CD4-positive, alpha-beta memory T cell (primary cell): ENCODE data around the gene SIPA1L2. TPM values are rescaled to one million over a fixed set of nuclear protein-coding genes. Genes with fewer than 3 reads are reported as not detected.

Experiments
- CTCF ChIA-PET: fragments of 350-600 bp; sonication (Branson Sonifier 250); formaldehyde crosslinking; loops from one replicate; lab custom pipeline; 2021; ENCODE audit warnings: inconsistent platforms; ENCODE audit not compliant: partially characterized antibody; lab: Charles Lee
- POLR2A ChIA-PET: fragments of 350-600 bp; sonication (Branson Sonifier 250); formaldehyde crosslinking; loops from one replicate; lab custom pipeline; 2021; ENCODE audit not compliant: partially characterized antibody; lab: Charles Lee
- DNase-seq, 5 donors: peaks; one replicate each; pipeline versions ENCODE4 v3.0.0 to v3.0.0-alpha.2; 2020 to 2022; ENCODE audit warnings: mixed read lengths in 1 of 5
- H3K27ac ChIP-seq: one replicate; pipeline ENCODE4 v1.7.0; 2013; ENCODE audit warnings: low read depth, low read length
- H3K27me3 ChIP-seq: 2 replicates; pipeline ENCODE4 v1.7.0; 2013; ENCODE audit warnings: mild to moderate bottlenecking, low read length, moderate library complexity; ENCODE audit not compliant: insufficient read depth
- H3K36me3 ChIP-seq: 2 replicates; pipeline ENCODE4 v1.7.0; 2013; ENCODE audit warnings: mild to moderate bottlenecking, low read length, moderate library complexity; ENCODE audit not compliant: insufficient read depth
- H3K4me1 ChIP-seq: 2 replicates; pipeline ENCODE4 v1.7.0; 2013; ENCODE audit warnings: mild to moderate bottlenecking, low read length, moderate library complexity; ENCODE audit not compliant: insufficient read depth
- H3K4me3 ChIP-seq, 2 donors: one replicate each; pipeline ENCODE4 v1.7.0; 2013; ENCODE audit warnings: low read length in 2 of 2, mild to moderate bottlenecking in 1 of 2
- H3K9me3 ChIP-seq, 2 donors: one replicate each; pipeline ENCODE4 v1.7.0; 2013; ENCODE audit warnings: low read length in 2 of 2, control low read depth in 1 of 2; ENCODE audit not compliant: control insufficient read depth in 1 of 2
- H3K27ac Mint-ChIP-seq, 7 donors: one replicate each; pipeline ENCODE4 v1.8.0; 2020 to 2021; ENCODE audit warnings: mixed read lengths in 7 of 7, mild to moderate bottlenecking in 6 of 7, inconsistent platforms in 3 of 7, moderate library complexity in 3 of 7
- H3K27me3 Mint-ChIP-seq, 2 donors: one replicate each; pipeline ENCODE4 v1.8.0; 2020 to 2021; ENCODE audit warnings: mixed read lengths in 2 of 2
- H3K36me3 Mint-ChIP-seq, 2 donors: one replicate each; pipeline ENCODE4 v1.8.0; 2020 to 2021; ENCODE audit warnings: mixed read lengths in 2 of 2, inconsistent platforms in 1 of 2, mild to moderate bottlenecking in 1 of 2
- H3K4me1 Mint-ChIP-seq, 4 donors: one replicate each; pipeline ENCODE4 v1.8.0; 2020 to 2021; ENCODE audit warnings: mixed read lengths in 4 of 4, mild to moderate bottlenecking in 1 of 4
- H3K4me3 Mint-ChIP-seq, 8 donors: one replicate each; pipeline ENCODE4 v1.8.0; 2020 to 2021; ENCODE audit warnings: mixed read lengths in 8 of 8, mild to moderate bottlenecking in 7 of 8, moderate library complexity in 6 of 8, inconsistent platforms in 3 of 8
- H3K9me3 Mint-ChIP-seq, 8 donors: one replicate each; pipeline ENCODE4 v1.8.0; 2020 to 2021; ENCODE audit warnings: mixed read lengths in 8 of 8, mild to moderate bottlenecking in 5 of 8, inconsistent platforms in 3 of 8, moderate library complexity in 1 of 8
- intact Hi-C: fragments of 100-400 bp; cut with micrococcal nuclease; formaldehyde crosslinking; loops from one replicate; pipeline ENCODE4 v1.15.1; 2023
- polyA plus RNA-seq, 2 donors: library from polyadenylated mRNA; unstranded; fragments of 300-500 nt; fragmentation: Illumina TruSeq; gene quantifications; one replicate each; pipeline ENCODE4 v1.2.3, GENCODE V29; 2021
- total RNA-seq, 2 experiments: library from RNA; stranded (reverse); gene quantifications; one replicate each; pipeline ENCODE4 v1.2.3, GENCODE V29; 2021

SIPA1L2 gene
- total and polyA plus RNA-seq, 4 experiments from 2014 or later = 0.20 to 1.6 (median 1.0) TPM

- DNase-seq = no peak
- Mint-ChIP-seq H3K36me3 (no peaks in the 10 kb centered on the region), H3K9me3 (peaks cover 0 to 3% (median 0%) of the 10 kb centered on the region in 8 donors), H3K27me3 (peaks cover 10 to 35% of the 10 kb centered on the region in 2 donors), H3K4me1 (peaks cover 0 to 4% (median 1%) of the 10 kb centered on the region in 4 donors), H3K4me3 (no peak overlapping the region), H3K27ac (no peak overlapping the region)
- H3K4me3 ChIP-seq = no peak overlapping the region
- H3K4me1 ChIP-seq = no peaks in the 10 kb centered on the region
- H3K27me3 ChIP-seq = no peaks in the 10 kb centered on the region
- ChIA-PET CTCF (interaction anchor here (1.5 kb wide), 1 partner anchor 30 kb away, joined by 4 read pairs; no protein-coding TSS in a partner anchor), POLR2A (no interaction called here)
- intact Hi-C loops = no loop called here
- no peak overlapping the region for H3K27ac ChIP-seq
- no peaks in the 10 kb centered on the region for H3K36me3 ChIP-seq
- no peaks in the 10 kb centered on the region for H3K9me3 ChIP-seq
These were observed 27.6 kb upstream of the SIPA1L2 start for GRCh38 chr1:232657426-232658005.

GRCh38 chr1:232655746-232656085, 25.8 kb upstream of the SIPA1L2 start:
- no peak for DNase-seq
- Histone ChIP-seq H3K9me3 (no peaks in the 10 kb centered on the region), H3K27ac (no peak overlapping the region), H3K4me1 (no peaks in the 10 kb centered on the region), H3K27me3 (no peaks in the 10 kb centered on the region), H3K4me3 (no peak overlapping the region), H3K36me3 (no peaks in the 10 kb centered on the region)
- Mint-ChIP-seq H3K27ac (no peak overlapping the region), H3K36me3 (no peaks in the 10 kb centered on the region), H3K4me1 (peaks cover 0 to 4% (median 1%) of the 10 kb centered on the region in 4 donors), H3K9me3 (peaks cover 0 to 3% (median 0%) of the 10 kb centered on the region in 8 donors), H3K27me3 (peaks cover 14 to 33% of the 10 kb centered on the region in 2 donors), H3K4me3 (no peak overlapping the region)
- intact Hi-C loops = no loop called here
- CTCF ChIA-PET = no interaction called here
- POLR2A ChIA-PET = no interaction called here

GRCh38 chr1:232655028-232655745, 25.3 kb upstream of the SIPA1L2 start:
- POLR2A ChIA-PET = no interaction called here
- Histone ChIP-seq H3K4me3 (no peak overlapping the region), H3K4me1 (no peaks in the 10 kb centered on the region), H3K27me3 (no peaks in the 10 kb centered on the region), H3K27ac (no peak overlapping the region), H3K9me3 (no peaks in the 10 kb centered on the region), H3K36me3 (no peaks in the 10 kb centered on the region)
- peaks cover 12 to 32% of the 10 kb centered on the region in 2 donors for H3K27me3 Mint-ChIP-seq
- no peaks in the 10 kb centered on the region for H3K36me3 Mint-ChIP-seq
- H3K9me3 Mint-ChIP-seq = peaks cover 0 to 3% (median 0%) of the 10 kb centered on the region in 8 donors
- CTCF ChIA-PET = no interaction called here
- H3K4me1 Mint-ChIP-seq = peaks cover 0 to 4% (median 1%) of the 10 kb centered on the region in 4 donors
- no peak overlapping the region for H3K27ac Mint-ChIP-seq
- DNase-seq = no peak
- H3K4me3 Mint-ChIP-seq = no peak overlapping the region
- intact Hi-C loops = no loop called here

- ChIA-PET CTCF (interaction anchor here (1.5 kb wide), 1 partner anchor 22 kb away, joined by 3 read pairs; no protein-coding TSS in a partner anchor), POLR2A (interaction anchor here (0.6 kb wide), 1 partner anchor 99 kb away, joined by 5 read pairs; no protein-coding TSS in a partner anchor)
- peaks cover 0 to 6% (median 0%) of the 10 kb centered on the region in 8 donors for H3K9me3 Mint-ChIP-seq
- no peak overlapping the region for H3K27ac Mint-ChIP-seq
- DNase-seq = no peak
- H3K27ac ChIP-seq = no peak overlapping the region
- H3K4me1 Mint-ChIP-seq = peaks cover 0 to 4% (median 1%) of the 10 kb centered on the region in 4 donors
- no peaks in the 10 kb centered on the region for H3K4me1 ChIP-seq
- no peaks in the 10 kb centered on the region for H3K27me3 ChIP-seq
- H3K27me3 Mint-ChIP-seq = peaks cover 12 to 28% of the 10 kb centered on the region in 2 donors
- intact Hi-C loops = no loop called here
- H3K4me3 ChIP-seq = no peak overlapping the region
- H3K9me3 ChIP-seq = no peaks in the 10 kb centered on the region
- no peaks in the 10 kb centered on the region for H3K36me3 ChIP-seq
- H3K36me3 Mint-ChIP-seq = no peaks in the 10 kb centered on the region
- no peak overlapping the region for H3K4me3 Mint-ChIP-seq
These were observed 23.9 kb upstream of the SIPA1L2 start for GRCh38 chr1:232653789-232654188.

DNA sequence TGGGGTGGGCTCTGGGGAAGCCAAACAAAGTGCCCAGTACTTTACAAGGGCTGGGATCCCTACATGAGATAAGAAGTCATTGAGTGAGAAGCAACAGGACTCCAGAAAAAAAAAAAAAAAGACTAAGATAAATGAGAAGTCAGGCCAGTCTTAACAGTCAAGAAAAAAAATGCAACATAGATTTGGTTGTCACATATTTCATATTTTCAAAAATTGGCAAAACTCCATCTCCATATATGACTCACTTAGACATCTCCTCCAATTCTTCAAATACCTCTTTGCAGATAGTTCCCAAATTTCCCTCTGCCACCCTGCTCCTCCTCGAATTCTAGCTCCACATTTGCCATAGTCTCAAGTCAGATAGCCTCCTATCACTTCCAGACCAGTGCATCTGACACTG, 20.9 kb upstream of the SIPA1L2 start:
- intact Hi-C loops = no loop called here
- Mint-ChIP-seq H3K27ac (no peak overlapping the region), H3K36me3 (no peaks in the 10 kb centered on the region), H3K27me3 (peaks cover 5 to 20% of the 10 kb centered on the region in 2 donors), H3K9me3 (peaks cover 0 to 6% (median 0%) of the 10 kb centered on the region in 8 donors), H3K4me1 (peaks cover 0 to 4% (median 1%) of the 10 kb centered on the region in 4 donors), H3K4me3 (no peak overlapping the region)
- H3K27ac ChIP-seq = no peak overlapping the region
- ChIA-PET CTCF (no interaction called here), POLR2A (no interaction called here)
- no peak overlapping the region for H3K4me3 ChIP-seq
- no peak for DNase-seq
- no peaks in the 10 kb centered on the region for H3K27me3 ChIP-seq
- H3K4me1 ChIP-seq = no peaks in the 10 kb centered on the region
- no peaks in the 10 kb centered on the region for H3K9me3 ChIP-seq
- no peaks in the 10 kb centered on the region for H3K36me3 ChIP-seq

DNA sequence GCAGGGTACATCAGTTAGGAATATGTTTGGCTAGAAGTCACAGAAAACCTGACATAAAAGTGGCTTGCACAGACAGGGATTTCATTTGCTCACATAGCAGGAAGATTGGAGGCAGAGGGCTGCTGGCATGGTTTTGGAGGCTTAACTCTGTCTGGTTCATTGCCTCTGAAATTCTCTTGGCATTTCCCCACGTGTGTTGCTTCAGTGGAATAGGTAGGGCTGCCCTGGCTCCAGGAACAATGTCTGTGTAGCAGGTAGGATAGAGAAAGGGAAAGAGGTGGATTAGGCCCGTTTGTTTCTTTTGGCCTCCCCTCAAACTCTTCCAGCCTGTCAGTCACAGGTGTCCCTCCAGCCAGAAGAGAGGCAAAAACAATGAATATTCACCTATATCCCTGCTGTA, 20.5 kb upstream of the SIPA1L2 start:
- Histone ChIP-seq H3K4me1 (no peaks in the 10 kb centered on the region), H3K36me3 (no peaks in the 10 kb centered on the region), H3K9me3 (no peaks in the 10 kb centered on the region), H3K27me3 (no peaks in the 10 kb centered on the region), H3K27ac (no peak overlapping the region), H3K4me3 (no peak overlapping the region)
- Mint-ChIP-seq H3K4me1 (peaks cover 0 to 3% (median under 1%) of the 10 kb centered on the region in 4 donors), H3K36me3 (no peaks in the 10 kb centered on the region), H3K4me3 (no peak overlapping the region), H3K9me3 (peaks cover 0 to 6% (median 0%) of the 10 kb centered on the region in 8 donors), H3K27ac (no peak overlapping the region), H3K27me3 (peaks cover 5 to 20% of the 10 kb centered on the region in 2 donors)
- ChIA-PET CTCF (no interaction called here), POLR2A (no interaction called here)
- DNase-seq = no peak
- intact Hi-C loops = no loop called here

DNA sequence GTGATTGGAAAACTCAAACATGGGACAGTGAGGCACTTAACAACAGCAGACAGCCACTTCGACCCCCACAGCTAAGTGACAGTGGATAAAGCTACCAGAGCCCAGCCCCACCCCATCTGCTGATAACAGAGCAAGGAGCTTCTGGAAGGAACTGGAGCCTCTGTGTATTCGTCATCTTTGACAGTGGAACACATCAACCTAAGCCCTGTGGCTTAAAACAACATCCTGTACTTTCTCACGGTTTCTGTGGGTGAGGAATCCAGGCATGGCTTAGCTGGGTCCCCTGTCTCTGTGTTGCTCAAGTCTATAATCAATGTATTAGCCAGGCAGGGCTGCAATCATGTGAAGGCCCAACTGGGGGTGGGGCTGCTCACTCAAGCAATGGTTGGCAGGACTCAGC, 18.4 kb upstream of the SIPA1L2 start:
- H3K36me3 Mint-ChIP-seq = no peaks in the 10 kb centered on the region
- H3K4me3 Mint-ChIP-seq = no peak overlapping the region
- H3K27ac ChIP-seq = no peak overlapping the region
- H3K4me3 ChIP-seq = no peak overlapping the region
- H3K27ac Mint-ChIP-seq = no peak overlapping the region
- peaks cover 0 to 6% (median 0%) of the 10 kb centered on the region in 8 donors for H3K9me3 Mint-ChIP-seq
- no peaks in the 10 kb centered on the region for H3K9me3 ChIP-seq
- H3K27me3 Mint-ChIP-seq = peaks cover 6 to 12% of the 10 kb centered on the region in 2 donors
- intact Hi-C loops = no loop called here
- POLR2A ChIA-PET = no interaction called here
- no peaks in the 10 kb centered on the region for H3K36me3 ChIP-seq
- H3K4me1 Mint-ChIP-seq = no peaks in the 10 kb centered on the region
- H3K4me1 ChIP-seq = no peaks in the 10 kb centered on the region
- CTCF ChIA-PET = interaction anchor here (0.9 kb wide), 1 partner anchor 376 kb away, joined by 3 read pairs; no protein-coding TSS in a partner anchor
- no peak for DNase-seq
- H3K27me3 ChIP-seq = peaks cover 4% of the 10 kb centered on the region
